HG02852 (cell line): Measurements from ENCODE around the gene SDHD.

ENCODE experiments used
- ATAC-seq: cut with Tn5 transposase; IDR thresholded peaks from one replicate; pipeline ENCODE4 v1.9.1; 2021; ENCODE audit warnings: mild to moderate bottlenecking, moderate library complexity; ENCODE audit not compliant: unreplicated experiment

The SDHD gene

DNA sequence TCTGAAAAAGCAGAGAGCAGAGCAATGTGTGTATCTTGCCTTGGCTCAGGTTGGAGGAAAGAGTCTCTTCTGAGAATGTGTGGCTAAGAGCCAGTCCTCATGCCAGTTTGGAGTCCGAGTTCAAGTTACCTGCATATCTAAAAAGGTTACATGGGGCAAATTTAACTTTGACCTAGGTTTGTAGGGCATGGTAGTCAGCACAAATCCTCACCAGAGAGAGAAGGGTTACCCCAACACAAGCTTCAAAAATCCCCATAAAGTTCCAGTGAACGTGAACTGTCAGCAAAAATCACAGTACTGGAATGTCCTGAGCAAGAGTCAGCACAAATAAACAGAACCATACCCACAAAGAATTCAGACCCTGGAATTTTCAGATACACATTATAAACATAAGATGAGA is 13.8 kb downstream of the SDHD start:
- no peak for ATAC-seq

DNA sequence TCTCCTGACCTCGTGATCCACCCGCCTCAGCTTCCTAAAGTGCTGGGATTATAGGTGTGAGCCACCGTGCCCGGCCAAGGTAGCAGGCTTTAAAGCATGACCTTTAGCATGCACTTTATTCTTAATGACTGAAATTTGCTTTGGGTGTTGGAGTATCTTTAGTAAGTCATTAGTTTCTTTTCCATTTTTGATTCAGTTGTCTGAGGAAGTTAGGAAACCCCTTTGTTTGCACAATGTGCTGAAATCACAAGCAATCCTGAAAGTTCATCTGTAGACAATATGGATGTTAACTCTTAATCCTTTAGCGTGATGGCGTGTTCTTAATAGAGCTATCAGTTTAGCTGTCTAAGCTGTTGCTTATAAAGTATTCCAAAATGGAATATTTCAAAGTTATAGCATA is 16.8 kb downstream of the SDHD start:
- ATAC-seq = no peak

DNA sequence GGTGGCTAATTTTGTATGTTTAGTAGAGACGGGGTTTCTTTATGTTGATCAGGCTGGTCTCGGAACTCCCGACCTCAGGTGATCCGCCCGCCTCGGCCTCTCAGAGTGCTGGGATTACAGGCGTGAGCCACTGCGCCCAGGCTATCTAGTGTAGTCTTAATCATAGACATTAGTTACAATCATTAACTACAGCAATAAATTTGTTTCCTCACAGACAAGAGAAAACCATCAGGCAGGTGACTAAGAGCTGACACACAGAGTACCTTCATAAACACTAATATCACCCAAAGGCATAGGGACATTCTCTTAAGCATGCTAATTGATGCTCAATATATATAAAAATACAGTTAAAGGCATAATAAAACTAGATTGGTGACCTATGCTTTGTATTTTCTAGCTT is 19.4 kb downstream of the SDHD start:
- ATAC-seq = no peak

DNA sequence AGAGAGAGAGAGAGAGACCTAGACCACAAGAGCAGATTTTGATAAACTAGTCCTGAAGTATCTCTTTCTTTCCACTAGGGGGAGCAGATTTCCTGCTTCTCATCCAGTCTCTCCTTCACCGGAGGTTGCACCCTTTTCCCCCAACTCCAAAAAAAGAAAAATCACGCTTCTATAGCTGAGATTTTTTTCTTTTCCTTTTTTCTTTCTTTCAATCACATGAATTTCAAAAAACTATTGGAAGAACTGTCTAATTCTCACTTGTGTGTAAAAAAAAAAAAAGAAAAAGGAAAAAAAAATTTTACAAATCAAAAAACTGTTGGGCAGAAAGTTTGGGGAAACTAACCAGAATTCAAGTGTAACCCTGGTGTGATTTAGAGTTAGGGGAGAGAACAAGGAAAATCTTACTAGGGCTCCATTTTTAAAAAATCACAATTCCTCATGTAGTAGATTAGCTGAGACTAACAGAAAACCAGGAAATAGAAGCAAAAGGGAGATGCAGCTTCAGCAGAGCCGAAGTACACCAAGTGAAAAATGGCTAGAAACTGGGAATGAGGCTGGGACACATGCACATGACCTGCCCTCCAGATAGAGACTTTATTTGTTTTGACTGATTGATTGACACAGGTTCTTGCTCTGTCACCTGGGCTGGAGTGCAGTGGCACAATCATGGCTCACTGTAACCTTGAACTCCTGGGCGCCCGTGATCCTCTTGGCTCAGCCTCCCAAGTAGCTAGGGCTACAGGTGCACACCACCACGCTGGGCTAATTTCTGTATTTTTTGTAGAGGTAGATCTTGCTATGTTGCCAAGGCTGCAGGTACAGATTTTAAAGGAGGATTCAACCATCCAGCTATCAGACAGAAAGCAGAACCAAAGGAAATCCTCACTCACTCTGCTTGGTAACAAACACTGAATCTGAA is 27.1 kb downstream of the SDHD start:
- ATAC-seq = no peak

DNA sequence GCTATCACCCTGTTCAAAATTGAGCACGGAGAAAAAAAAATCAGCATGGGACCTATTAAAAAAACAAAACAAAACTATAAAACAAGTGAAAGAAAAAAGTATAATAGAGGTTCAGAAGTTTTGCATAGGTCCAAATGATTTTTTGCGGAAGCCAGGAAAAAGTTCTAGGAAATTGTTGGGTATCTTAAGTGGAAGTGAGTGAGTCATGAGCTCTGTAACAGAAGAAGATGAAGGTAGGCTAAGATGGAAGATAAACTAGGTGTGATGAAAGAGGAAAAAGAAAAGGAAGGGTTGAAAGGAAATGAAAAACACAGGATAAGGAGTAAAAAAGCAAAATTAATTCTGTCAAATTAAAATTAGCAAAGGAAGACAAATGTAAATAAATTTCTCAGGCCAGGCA is 27.8 kb downstream of the SDHD start:
- no peak for ATAC-seq

- no peak for ATAC-seq
These were observed 28.7 kb downstream of the SDHD start for GRCh38 chr11:112115386-112115785.

GRCh38 chr11:112118176-112118575 is 31.5 kb downstream of the SDHD start:
- ATAC-seq = no peak

GRCh38 chr11:112121981-112122615 is 35.4 kb downstream of the SDHD start:
- no peak for ATAC-seq

DNA sequence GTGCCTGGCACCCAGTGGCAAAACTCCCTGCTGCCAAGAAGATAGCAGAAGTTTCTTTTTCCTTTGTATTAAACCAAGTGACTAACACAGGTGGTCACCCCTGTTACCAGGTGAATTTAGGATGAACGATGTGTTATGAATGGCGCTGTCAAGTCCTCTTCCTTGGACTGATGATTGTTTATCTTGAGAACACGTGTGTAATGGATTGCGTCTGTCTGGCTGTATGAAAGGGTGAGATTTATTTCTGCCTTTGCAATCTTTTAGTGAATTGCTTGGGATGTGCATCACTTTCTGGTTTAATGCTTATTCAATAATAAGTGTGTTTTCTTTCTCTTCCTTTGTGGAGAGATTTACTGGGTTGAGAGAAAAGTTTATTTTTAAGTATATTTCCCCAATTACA is 36.5 kb downstream of the SDHD start:
- no peak for ATAC-seq

GRCh38 chr11:112127056-112127455 is 40.4 kb downstream of the SDHD start:
- no peak for ATAC-seq

DNA sequence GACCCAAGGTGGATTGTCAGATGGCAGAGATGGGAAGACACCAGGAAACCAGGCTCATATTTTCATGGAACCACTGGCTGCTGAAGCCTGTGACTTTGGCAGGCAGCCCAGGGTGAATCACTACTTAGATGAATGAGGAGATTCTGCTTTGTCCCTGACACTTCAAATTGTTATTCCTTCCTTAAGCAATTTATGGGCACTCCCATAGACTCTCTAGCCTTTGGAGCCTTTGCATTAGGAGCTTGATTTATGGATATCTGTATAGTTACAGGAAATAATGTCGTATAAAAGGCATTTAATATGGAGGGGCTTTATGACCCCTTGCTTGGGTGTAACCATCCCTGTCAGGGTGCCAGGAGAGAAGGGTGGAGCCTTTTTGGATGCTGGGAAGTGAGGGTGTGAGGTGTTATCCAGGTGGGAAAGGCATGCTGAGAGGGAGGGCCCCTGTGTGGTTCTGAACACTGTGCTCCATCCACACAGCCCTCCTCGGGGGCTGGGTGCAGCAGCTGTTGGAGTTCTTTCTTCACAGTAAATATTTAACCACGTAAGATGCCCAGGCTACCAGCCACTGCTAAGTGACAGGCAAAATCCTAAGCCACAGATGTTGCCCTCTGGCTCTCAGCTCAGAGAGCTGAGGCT is 41.9 kb downstream of the SDHD start:
- no peak for ATAC-seq

GRCh38 chr11:112129656-112130055 is 43.0 kb downstream of the SDHD start:
- no peak for ATAC-seq

GRCh38 chr11:112132737-112133136 is 46.1 kb downstream of the SDHD start:
- ATAC-seq = no peak

DNA sequence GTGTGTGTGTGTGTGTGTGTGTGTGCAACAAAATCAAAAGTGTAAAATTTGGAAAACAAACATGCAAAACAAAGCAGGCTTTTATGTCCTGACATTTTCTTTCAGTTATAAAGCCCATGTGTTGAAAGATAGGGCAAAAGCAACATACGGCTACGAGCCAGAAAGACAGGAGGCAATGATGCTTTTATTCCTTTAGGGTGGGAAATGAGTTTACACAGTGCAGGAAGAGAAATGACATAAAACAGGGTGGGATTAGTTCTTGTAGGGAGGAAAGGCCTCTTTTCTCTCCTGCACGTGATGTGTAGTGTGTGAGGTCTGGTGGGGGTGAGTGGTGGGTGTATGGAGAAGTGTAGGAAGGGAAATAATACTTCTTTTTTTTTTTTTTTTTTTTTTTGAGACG is 47.8 kb downstream of the SDHD start:
- no peak for ATAC-seq

DNA sequence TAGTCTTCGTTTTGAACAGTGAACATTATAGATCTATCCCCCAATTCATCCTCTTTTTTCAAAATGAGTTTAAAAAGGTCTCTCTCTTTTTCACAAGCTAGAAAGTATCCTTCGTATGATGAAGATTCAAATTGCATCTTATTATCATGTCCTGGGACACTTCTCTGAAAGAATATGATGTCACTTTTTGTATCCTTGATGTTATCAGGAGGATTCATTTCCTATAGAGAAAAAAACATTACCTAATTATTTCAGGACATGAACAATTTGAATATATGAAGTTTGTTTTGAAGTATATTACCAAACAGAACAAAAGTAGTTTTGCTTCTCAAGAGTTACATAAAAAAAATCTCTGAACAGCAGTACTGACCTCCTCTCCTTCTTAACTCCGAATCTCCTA is 56.9 kb downstream of the SDHD start:
- ATAC-seq = no peak
